ENCODE data around the gene STEEP1. TPM values are rescaled to one million over a fixed set of nuclear protein-coding genes. Genes with fewer than 3 reads are reported as not detected.

Gene STEEP1
- total and polyA plus RNA-seq, 9 donors = 18.9 to 51.9 (median 22.4) TPM

DNA sequence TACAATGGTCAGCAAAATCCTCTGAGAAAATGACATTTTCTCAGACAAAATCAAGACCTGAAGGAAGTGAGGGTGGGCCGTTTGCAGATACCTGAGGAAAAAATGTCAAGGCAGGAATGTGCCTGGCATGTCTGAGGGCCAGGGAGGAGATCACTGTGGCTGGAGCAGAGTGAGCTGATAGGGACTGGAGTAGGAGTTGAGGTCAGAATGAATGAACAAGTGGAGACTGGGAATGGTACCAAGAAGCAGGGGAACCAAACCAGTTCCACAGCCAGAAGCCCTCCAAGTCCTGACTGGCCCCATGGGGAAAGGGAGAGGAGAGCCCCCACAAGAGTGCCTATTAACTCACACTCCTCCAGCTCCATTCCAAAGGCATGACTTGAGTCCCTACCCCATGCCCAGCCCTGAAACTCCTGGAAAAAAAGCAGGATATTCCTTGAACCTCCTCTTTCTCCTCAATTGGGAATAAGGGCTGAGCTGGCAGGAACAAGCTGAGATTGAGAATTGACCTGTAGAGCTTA lies 41.5 kb downstream of the STEEP1 start:
- DNase-seq = no peak
- Histone ChIP-seq H3K4me1 (ENCODE audit: insufficient read depth) (no peaks in the 10 kb centered on the region), H3K36me3 (no peaks in the 10 kb centered on the region), H3K27ac (no peak overlapping the region), H3K4me3 (no peak overlapping the region), H3K27me3 (no peaks in the 10 kb centered on the region), H3K9me3 (no peaks in the 10 kb centered on the region)
- TF ChIP-seq POLR2A (IDR thresholded peaks at IDR 0.05) = no peak
- WGBS, 3 donors = 45 to 48% (median 47%) methylated on average over 1 of the region's 1 CpG
- intact Hi-C loops (cut with DNase I) = no loop called here

DNA sequence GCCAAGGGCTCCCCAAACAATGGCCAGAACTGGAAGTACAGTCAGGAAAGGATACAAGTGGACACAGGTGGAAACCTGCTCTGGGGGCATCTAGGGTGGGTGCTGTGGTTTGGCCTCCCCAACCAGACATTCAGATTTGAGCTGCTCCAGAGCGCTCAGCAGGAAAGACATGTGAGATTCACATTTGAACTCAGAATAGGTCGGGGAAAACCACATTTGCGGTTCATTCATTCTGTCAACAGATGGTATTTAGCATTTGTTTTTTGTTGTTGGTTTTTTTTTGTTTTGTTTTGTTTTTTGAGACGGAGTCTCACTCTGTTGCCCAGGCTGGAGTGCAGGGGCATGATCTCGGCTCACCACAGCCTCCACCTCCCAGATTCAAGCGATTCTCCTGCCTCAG lies 44.0 kb downstream of the STEEP1 start:
- Histone ChIP-seq H3K4me3 (no peak overlapping the region), H3K4me1 (ENCODE audit: insufficient read depth) (no peaks in the 10 kb centered on the region), H3K27ac (no peak overlapping the region), H3K36me3 (no peaks in the 10 kb centered on the region), H3K27me3 (no peaks in the 10 kb centered on the region), H3K9me3 (no peaks in the 10 kb centered on the region)
- DNase-seq = no peak
- 68 to 84% (median 75%) methylated on average over 6 of the region's 6 CpGs for WGBS, 3 donors
- TF ChIP-seq POLR2A (IDR thresholded peaks at IDR 0.05) (no peak), CTCF (IDR thresholded peaks at IDR 0.05) (no peak), EP300 (IDR thresholded peaks at IDR 0.05) (no peak)
- intact Hi-C loops (cut with DNase I) = no loop called here

- intact Hi-C loops (cut with DNase I) = loop anchor here in 2 of 4 donors (10.0 kb wide), 1 partner anchor 216 kb away; no protein-coding TSS in a partner anchor
- TF ChIP-seq EP300 (IDR thresholded peaks at IDR 0.05) = no peak
- no peak for TF ChIP-seq CTCF (IDR thresholded peaks at IDR 0.05)
- no peak for TF ChIP-seq POLR2A (IDR thresholded peaks at IDR 0.05)
- no peaks in the 10 kb centered on the region for H3K4me1 ChIP-seq (ENCODE audit: insufficient read depth)
- no peak overlapping the region for H3K27ac ChIP-seq
- H3K9me3 ChIP-seq = no peaks in the 10 kb centered on the region
- H3K27me3 ChIP-seq = no peaks in the 10 kb centered on the region
- H3K4me3 ChIP-seq = no peak overlapping the region
- no peaks in the 10 kb centered on the region for H3K36me3 ChIP-seq
- 52 to 61% (median 55%) methylated on average over 4 of the region's 4 CpGs for WGBS, 3 donors
- no peak for DNase-seq
Observed at GRCh38 chrX:119518371-119518770, 46.8 kb downstream of the STEEP1 start.

- TF ChIP-seq CTCF (IDR thresholded peaks at IDR 0.05) (peak in 2 of 3 donors; percentile 48 to 64), POLR2A (IDR thresholded peaks at IDR 0.05) (no peak), EP300 (IDR thresholded peaks at IDR 0.05) (no peak)
- DNase-seq = peak in 3 of 5 donors; percentile 13 to 32 (median 20)
- Histone ChIP-seq H3K4me3 (no peak overlapping the region), H3K27ac (no peak overlapping the region), H3K36me3 (no peaks in the 10 kb centered on the region), H3K27me3 (no peaks in the 10 kb centered on the region), H3K4me1 (ENCODE audit: insufficient read depth) (no peaks in the 10 kb centered on the region), H3K9me3 (no peaks in the 10 kb centered on the region)
- 31 to 35% (median 33%) methylated on average over 5 of the region's 5 CpGs for WGBS, 3 donors
- intact Hi-C loops (cut with DNase I) = loop anchor here in 2 of 4 donors (10.0 kb wide), 1 partner anchor 219 kb away; no protein-coding TSS in a partner anchor
Observed at GRCh38 chrX:119516157-119516702, 49.0 kb downstream of the STEEP1 start.

- no peak for TF ChIP-seq POLR2A (IDR thresholded peaks at IDR 0.05)
- no peak for TF ChIP-seq EP300 (IDR thresholded peaks at IDR 0.05)
- TF ChIP-seq CTCF (IDR thresholded peaks at IDR 0.05) = no peak
- intact Hi-C loops (cut with DNase I) = loop anchor here in 2 of 4 donors (10.0 kb wide), 1 partner anchor 223 kb away; no protein-coding TSS in a partner anchor
- no peak overlapping the region for H3K27ac ChIP-seq
- H3K4me1 ChIP-seq (ENCODE audit: insufficient read depth) = no peaks in the 10 kb centered on the region
- 48 to 53% (median 49%) methylated on average over 14 of the region's 14 CpGs for WGBS, 3 donors
- no peaks in the 10 kb centered on the region for H3K36me3 ChIP-seq
- peak in 4 of 5 donors; percentile 21 to 43 (median 22) for DNase-seq
- H3K27me3 ChIP-seq = no peaks in the 10 kb centered on the region
- no peaks in the 10 kb centered on the region for H3K9me3 ChIP-seq
- no peak overlapping the region for H3K4me3 ChIP-seq
Observed at GRCh38 chrX:119512146-119512800, 52.9 kb downstream of the STEEP1 start.
